Nephron (organoid): ENCODE data around the gene CERS6.
"Not testable (repeated sequence)": the region's sequence is repeated elsewhere in the genome, so short reads cannot be mapped to it uniquely, and the experiment has no call there.

ENCODE experiments used
- H3K27ac Mint-ChIP-seq, 3 experiments: 2 replicates each; pipeline ENCODE4 v1.8.0; 2020; ENCODE audit warnings: mixed read lengths in 3 of 3, mild to moderate bottlenecking in 2 of 3, moderate library complexity in 1 of 3
- H3K27me3 Mint-ChIP-seq: 2 replicates; pipeline ENCODE4 v1.8.0; 2021; ENCODE audit warnings: low read depth, mild to moderate bottlenecking, moderate library complexity, mixed read lengths
- H3K36me3 Mint-ChIP-seq: 2 replicates; pipeline ENCODE4 v1.8.0; 2020; ENCODE audit warnings: low read depth, mixed read lengths
- H3K4me1 Mint-ChIP-seq: 2 replicates; pipeline ENCODE4 v1.8.0; 2020; ENCODE audit warnings: mixed read lengths
- H3K4me3 Mint-ChIP-seq, 3 experiments: 2 replicates each; pipeline ENCODE4 v1.8.0; 2020; ENCODE audit warnings: mild to moderate bottlenecking in 3 of 3, mixed read lengths in 3 of 3, moderate library complexity in 2 of 3
- H3K9me3 Mint-ChIP-seq: 2 replicates; pipeline ENCODE4 v1.8.0; 2020; ENCODE audit warnings: mixed read lengths
- CTCF ChIP-seq, 3 experiments: fragments of 200-600 bp; sonication (generic); IDR thresholded peaks; one replicate each; pipeline ENCODE4 v1.5.0; 2021; ENCODE audit warnings: antibody characterized with exemption in 3 of 3; ENCODE audit not compliant: unreplicated experiment in 3 of 3

The CERS6 gene

GRCh38 chr2:168455645-168456520, at the start of gene CERS6:
TSS of gene CERS6 (plus strand) at chr2:168456272. CDS start at chr2:168456449, 177 bp downstream.
- H3K4me3 Mint-ChIP-seq = no peak within 1 kb of the TSS
- no peaks in the 10 kb centered on the region for H3K27me3 Mint-ChIP-seq
- TF ChIP-seq CTCF (IDR thresholded peaks at IDR 0.05; ENCODE audit: unreplicated experiment in 3 of 3) = no peak
- peaks cover 3% of the 10 kb centered on the region for H3K9me3 Mint-ChIP-seq
- peaks cover 26% of the 10 kb centered on the region for H3K4me1 Mint-ChIP-seq
- no peaks in the 10 kb centered on the region for H3K36me3 Mint-ChIP-seq
- H3K27ac Mint-ChIP-seq = peak within 1 kb of the TSS; percentile 73 to 86 (median 74)

GRCh38 chr2:168412301-168412700, 43.8 kb upstream of the CERS6 start:
- not testable (repeated sequence) for H3K4me1 Mint-ChIP-seq, H3K4me3 Mint-ChIP-seq, H3K27ac Mint-ChIP-seq, H3K36me3 Mint-ChIP-seq, H3K27me3 Mint-ChIP-seq
- peaks cover 46% of the 10 kb centered on the region for H3K9me3 Mint-ChIP-seq

- H3K36me3 Mint-ChIP-seq, H3K4me3 Mint-ChIP-seq, H3K27ac Mint-ChIP-seq, H3K4me1 Mint-ChIP-seq, H3K27me3 Mint-ChIP-seq: not testable (repeated sequence)
- peaks cover 38% of the 10 kb centered on the region for H3K9me3 Mint-ChIP-seq
These were observed 43.0 kb upstream of the CERS6 start for GRCh38 chr2:168413101-168413500.

- Mint-ChIP-seq H3K4me1 (peaks cover 5% of the 10 kb centered on the region), H3K27ac (no peak overlapping the region), H3K27me3 (peaks cover 5% of the 10 kb centered on the region), H3K4me3 (no peak overlapping the region), H3K36me3 (no peaks in the 10 kb centered on the region), H3K9me3 (peaks cover 21% of the 10 kb centered on the region)
- TF ChIP-seq CTCF (IDR thresholded peaks at IDR 0.05; ENCODE audit: unreplicated experiment in 3 of 3) = no peak
These were observed 39.5 kb upstream of the CERS6 start for GRCh38 chr2:168416555-168416954.

GRCh38 chr2:168422584-168422983, 33.5 kb upstream of the CERS6 start:
- Mint-ChIP-seq H3K27ac (no peak overlapping the region), H3K4me1 (peaks cover 5% of the 10 kb centered on the region), H3K9me3 (peaks cover 3% of the 10 kb centered on the region), H3K36me3 (no peaks in the 10 kb centered on the region), H3K27me3 (peaks cover 5% of the 10 kb centered on the region), H3K4me3 (no peak overlapping the region)
- TF ChIP-seq CTCF (IDR thresholded peaks at IDR 0.05; ENCODE audit: unreplicated experiment in 3 of 3) = no peak

GRCh38 chr2:168424112-168424951, 31.7 kb upstream of the CERS6 start:
- no peak for TF ChIP-seq CTCF (IDR thresholded peaks at IDR 0.05; ENCODE audit: unreplicated experiment in 3 of 3)
- peaks cover 3% of the 10 kb centered on the region for H3K9me3 Mint-ChIP-seq
- peaks cover 5% of the 10 kb centered on the region for H3K4me1 Mint-ChIP-seq
- H3K27me3 Mint-ChIP-seq = peaks cover 5% of the 10 kb centered on the region
- no peak overlapping the region for H3K27ac Mint-ChIP-seq
- no peak overlapping the region for H3K4me3 Mint-ChIP-seq
- H3K36me3 Mint-ChIP-seq = no peaks in the 10 kb centered on the region
